Panc1 (cell line): Measurements from ENCODE around the gene OTOGL. TPM values are rescaled to one million over a fixed set of nuclear protein-coding genes. Genes with fewer than 3 reads are reported as not detected.

Source experiments
- ATAC-seq: fragments of 200-7000 bp; cut with Tn5 transposase; 2 replicates; pipeline ENCODE4 v1.9.1; 2020; ENCODE audit warnings: mild to moderate bottlenecking, moderate library complexity
- BruUV-seq: library from RNA; stranded (reverse); fragments of 400-500 nt; replicated peaks from 2 replicates; lab custom pipeline; 2021; lab: Mats Ljungman, UMichigan
- CTCF ChIA-PET: fragments of 300-600 bp; sonication (Branson Sonifier 250); formaldehyde crosslinking; loops from one replicate; lab custom pipeline; 2022; ENCODE audit warnings: antibody characterized with exemption; lab: Charles Lee
- POLR2A ChIA-PET: fragments of 300-600 bp; sonication (Branson Sonifier 250); formaldehyde crosslinking; loops from one replicate; lab custom pipeline; 2022; ENCODE audit warnings: antibody characterized with exemption; lab: Charles Lee
- DNase-seq: peaks from one replicate; pipeline ENCODE4 v3.0.0-alpha.2; 2010; ENCODE audit warnings: low read depth, low spot score
- H3K27ac ChIP-seq: 2 replicates; pipeline ENCODE4 v1.5.1; 2011; ENCODE audit warnings: mild to moderate bottlenecking, low read length, inconsistent platforms
- H3K27me3 ChIP-seq: fragments of 200-500 bp; sonication (Bioruptor generic); 2 replicates; pipeline ENCODE4 v1.6.0; 2014; ENCODE audit warnings: low read length, inconsistent platforms; ENCODE audit not compliant: control insufficient read depth, insufficient read depth
- H3K36me3 ChIP-seq: fragments of 200-500 bp; sonication (Bioruptor generic); 2 replicates; pipeline ENCODE4 v1.5.1; 2014; ENCODE audit warnings: inconsistent platforms, mild to moderate bottlenecking, low read length, moderate library complexity; ENCODE audit not compliant: control insufficient read depth, insufficient read depth
- H3K4me1 ChIP-seq: 2 replicates; pipeline ENCODE4 v1.5.1; 2011; ENCODE audit warnings: inconsistent platforms, mild to moderate bottlenecking, low read length, moderate library complexity; ENCODE audit not compliant: control insufficient read depth, insufficient read depth
- H3K4me3 ChIP-seq, 2 experiments: 2 replicates each; pipeline ENCODE4 v1.5.1; 2011 to 2012; ENCODE audit warnings: low read depth in 2 of 2, low read length in 2 of 2, mild to moderate bottlenecking in 2 of 2, inconsistent platforms in 1 of 2, moderate library complexity in 1 of 2
- H3K9me3 ChIP-seq: fragments of 200-500 bp; sonication (Bioruptor generic); 2 replicates; pipeline ENCODE4 v1.5.1; 2014; ENCODE audit warnings: low read depth, mild to moderate bottlenecking, inconsistent platforms, low read length, moderate library complexity; ENCODE audit not compliant: control insufficient read depth, insufficient read depth
- CTCF ChIP-seq: fragments of 450-650 bp; IDR thresholded peaks from 2 replicates; pipeline ENCODE4 v1.5.1; 2017; ENCODE audit warnings: mild to moderate bottlenecking
- POLR2AphosphoS5 ChIP-seq: IDR thresholded peaks from 2 replicates; pipeline ENCODE4 v1.6.1; 2012; ENCODE audit warnings: mild to moderate bottlenecking, low read depth, low read length, moderate library complexity
- REST ChIP-seq, 2 experiments: IDR thresholded peaks; 2 replicates each; pipeline ENCODE4 v1.6.1; 2011 to 2012; ENCODE audit warnings: low read depth in 2 of 2, control low read depth in 1 of 2, low read length in 1 of 2, mild to moderate bottlenecking in 1 of 2, moderate library complexity in 1 of 2; ENCODE audit not compliant: insufficient read depth in 1 of 2
- SIN3A ChIP-seq: IDR thresholded peaks from 2 replicates; pipeline ENCODE4 v1.6.1; 2012; ENCODE audit warnings: low read depth, mild to moderate bottlenecking, low read length, moderate library complexity, borderline replicate concordance; ENCODE audit not compliant: insufficient read depth
- TCF7L2 ChIP-seq: IDR thresholded peaks from 2 replicates; pipeline ENCODE4 v1.6.1; 2011; ENCODE audit warnings: mild to moderate bottlenecking, low read depth, low read length, inconsistent platforms
- in situ Hi-C: cut with HindIII; loops from 2 replicates; pipeline ENCODE4 v1.10.0; 2016; ENCODE audit warnings: low sequenced_read_pairs, low pct_unique_long_range_greater_than_20kb
- intact Hi-C: fragments of 100-400 bp; cut with micrococcal nuclease; formaldehyde crosslinking; loops from one replicate; pipeline ENCODE4 v1.10.0; 2022; ENCODE audit not compliant: unreplicated experiment
- total RNA-seq: library from RNA; stranded (reverse); gene quantifications from one replicate; pipeline ENCODE4 v1.2.1, GENCODE V29; 2021; ENCODE audit not compliant: unreplicated experiment

Gene OTOGL
- total RNA-seq, 1 experiment from 2014 or later, result not detected

GRCh38 chr12:80353254-80353653 lies 253.9 kb downstream of the OTOGL start:
- DNase-seq (no peak), ATAC-seq (no peak)
- H3K36me3 ChIP-seq, result no peaks in the 10 kb centered on the region
- in situ Hi-C loops, result no loop called here
- intact Hi-C loops, result no loop called here
- H3K27me3 ChIP-seq, result no peaks in the 10 kb centered on the region
- TF ChIP-seq CTCF (no peak), TCF7L2 (no peak), REST (IDR thresholded peaks at IDR 0.05; ENCODE audit: insufficient read depth in 1 of 2, low read depth in 2 of 2, low read length in 1 of 2) (no peak), POLR2AphosphoS5 (no peak), SIN3A (no peak)
- ChIA-PET POLR2A (no interaction called here), CTCF (no interaction called here)
- no TSS peak for BruUV-seq
- no peak overlapping the region for H3K27ac ChIP-seq
- no peaks in the 10 kb centered on the region for H3K4me1 ChIP-seq
- H3K4me3 ChIP-seq, result no peak overlapping the region
- no peaks in the 10 kb centered on the region for H3K9me3 ChIP-seq

GRCh38 chr12:80356097-80356496 lies 256.8 kb downstream of the OTOGL start:
- Histone ChIP-seq H3K36me3 (no peaks in the 10 kb centered on the region), H3K9me3 (no peaks in the 10 kb centered on the region), H3K4me3 (no peak overlapping the region), H3K27ac (no peak overlapping the region), H3K27me3 (no peaks in the 10 kb centered on the region), H3K4me1 (no peaks in the 10 kb centered on the region)
- no TSS peak for BruUV-seq
- ATAC-seq (no peak), DNase-seq (no peak)
- intact Hi-C loops, result no loop called here
- no peak for TF ChIP-seq REST (IDR thresholded peaks at IDR 0.05; ENCODE audit: insufficient read depth in 1 of 2, low read depth in 2 of 2, low read length in 1 of 2)
- no peak for TF ChIP-seq CTCF
- TF ChIP-seq TCF7L2, result no peak
- TF ChIP-seq POLR2AphosphoS5, result no peak
- TF ChIP-seq SIN3A, result no peak
- in situ Hi-C loops, result no loop called here
- POLR2A ChIA-PET, result no interaction called here
- CTCF ChIA-PET, result no interaction called here
